GM12874 (cell line): ENCODE measurements around the gene TIRAP.

ENCODE experiments used
- CTCF ChIP-seq: IDR thresholded peaks from 2 replicates; pipeline ENCODE4 v1.5.1; 2011; ENCODE audit warnings: low read depth, mild to moderate bottlenecking, control low read depth, low read length, moderate library complexity; ENCODE audit not compliant: insufficient read depth

Gene TIRAP

GRCh38 chr11:126335463-126335760 is 52.5 kb downstream of the TIRAP start:
- no peak for TF ChIP-seq CTCF

- TF ChIP-seq CTCF = no peak
Observed at GRCh38 chr11:126336138-126336541, 53.2 kb downstream of the TIRAP start.

GRCh38 chr11:126336671-126337101 is 53.8 kb downstream of the TIRAP start:
- TF ChIP-seq CTCF = no peak

- no peak for TF ChIP-seq CTCF
Observed at GRCh38 chr11:126337126-126337473, 54.2 kb downstream of the TIRAP start.

- TF ChIP-seq CTCF = no peak
Observed at GRCh38 chr11:126337474-126338241, 54.8 kb downstream of the TIRAP start.

DNA sequence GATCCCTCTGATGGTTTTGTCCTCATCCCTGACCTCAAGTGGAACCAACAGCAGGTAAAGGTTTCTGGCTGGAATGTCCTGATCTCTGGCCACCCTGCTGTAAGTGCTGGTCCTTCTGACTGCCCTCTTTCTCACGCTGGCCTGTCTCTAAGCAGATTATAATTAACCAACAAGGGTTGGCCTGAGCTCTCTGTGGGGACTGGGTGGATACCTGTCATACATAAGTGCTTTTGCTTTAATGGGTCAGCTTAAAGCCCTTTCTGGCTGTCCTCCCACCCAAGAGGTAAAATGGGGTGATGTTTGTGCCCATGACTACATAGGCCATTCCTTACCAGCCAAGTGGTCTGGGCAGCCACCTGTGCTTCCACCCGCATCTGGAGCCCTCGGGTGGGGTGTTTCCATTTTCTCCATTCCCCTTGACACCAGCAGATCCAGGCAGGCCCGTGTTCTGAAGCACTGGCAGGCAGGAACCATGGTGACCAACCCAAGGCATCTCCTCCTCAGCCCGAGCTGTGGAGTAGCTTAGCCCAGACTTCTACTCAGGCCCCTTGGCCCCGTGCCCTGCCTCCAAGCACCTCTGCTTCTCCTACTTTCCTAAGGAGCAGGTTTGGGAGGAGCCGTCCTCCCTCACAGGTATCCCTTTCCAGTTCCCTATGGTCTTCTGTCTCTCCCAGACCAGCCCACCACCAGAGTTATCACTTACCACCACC is 55.6 kb downstream of the TIRAP start:
- TF ChIP-seq CTCF = no peak

DNA sequence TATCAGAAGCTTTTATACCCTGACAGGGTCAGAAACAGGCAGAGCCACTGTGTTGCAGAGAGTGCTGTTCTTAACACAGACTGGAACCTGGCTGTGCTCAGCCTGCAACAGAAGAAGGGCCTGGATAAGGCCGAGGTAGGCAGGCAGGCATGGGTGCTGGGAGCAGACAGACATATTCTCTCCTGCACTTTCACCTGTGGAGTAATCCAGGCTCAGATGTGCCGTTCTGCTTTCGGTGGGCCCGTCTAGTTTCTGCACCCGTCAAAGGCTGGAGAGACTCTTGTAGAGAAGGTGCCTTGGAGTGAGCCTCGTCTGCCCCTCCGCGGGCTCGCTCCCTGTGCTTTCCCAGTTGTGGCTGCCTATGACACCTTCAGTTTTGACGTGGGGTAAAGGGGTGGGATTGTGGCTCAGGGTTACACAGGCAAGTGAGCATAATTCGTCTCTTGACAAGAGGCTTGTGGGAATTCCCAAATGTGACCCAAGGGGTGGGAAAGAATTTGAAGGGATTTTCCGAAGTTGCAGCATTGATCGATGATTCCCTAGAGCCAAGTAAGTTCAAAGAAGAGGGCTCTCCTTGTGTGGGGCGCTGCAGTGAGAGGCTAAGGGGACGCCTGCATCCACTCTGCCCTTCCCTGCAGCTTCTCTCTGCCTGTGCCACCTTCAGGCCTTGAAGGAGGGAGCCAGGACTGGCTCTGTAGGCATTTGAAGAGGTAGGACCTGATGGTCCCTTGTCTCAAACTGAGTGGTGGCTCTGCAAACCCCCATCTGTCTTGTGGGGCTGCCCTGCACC is 56.4 kb downstream of the TIRAP start:
- TF ChIP-seq CTCF = no peak
